ENCODE measurements around the gene ZNF844. TPM values are rescaled to one million over a fixed set of nuclear protein-coding genes. Genes with fewer than 3 reads are reported as not detected.

ZNF844 gene
- 1 to 10 TPM; 4.7 to 9.7 TPM for total RNA-seq
- total RNA-seq: 3.2 to 3.5 reads per million in 2 donors

DNA sequence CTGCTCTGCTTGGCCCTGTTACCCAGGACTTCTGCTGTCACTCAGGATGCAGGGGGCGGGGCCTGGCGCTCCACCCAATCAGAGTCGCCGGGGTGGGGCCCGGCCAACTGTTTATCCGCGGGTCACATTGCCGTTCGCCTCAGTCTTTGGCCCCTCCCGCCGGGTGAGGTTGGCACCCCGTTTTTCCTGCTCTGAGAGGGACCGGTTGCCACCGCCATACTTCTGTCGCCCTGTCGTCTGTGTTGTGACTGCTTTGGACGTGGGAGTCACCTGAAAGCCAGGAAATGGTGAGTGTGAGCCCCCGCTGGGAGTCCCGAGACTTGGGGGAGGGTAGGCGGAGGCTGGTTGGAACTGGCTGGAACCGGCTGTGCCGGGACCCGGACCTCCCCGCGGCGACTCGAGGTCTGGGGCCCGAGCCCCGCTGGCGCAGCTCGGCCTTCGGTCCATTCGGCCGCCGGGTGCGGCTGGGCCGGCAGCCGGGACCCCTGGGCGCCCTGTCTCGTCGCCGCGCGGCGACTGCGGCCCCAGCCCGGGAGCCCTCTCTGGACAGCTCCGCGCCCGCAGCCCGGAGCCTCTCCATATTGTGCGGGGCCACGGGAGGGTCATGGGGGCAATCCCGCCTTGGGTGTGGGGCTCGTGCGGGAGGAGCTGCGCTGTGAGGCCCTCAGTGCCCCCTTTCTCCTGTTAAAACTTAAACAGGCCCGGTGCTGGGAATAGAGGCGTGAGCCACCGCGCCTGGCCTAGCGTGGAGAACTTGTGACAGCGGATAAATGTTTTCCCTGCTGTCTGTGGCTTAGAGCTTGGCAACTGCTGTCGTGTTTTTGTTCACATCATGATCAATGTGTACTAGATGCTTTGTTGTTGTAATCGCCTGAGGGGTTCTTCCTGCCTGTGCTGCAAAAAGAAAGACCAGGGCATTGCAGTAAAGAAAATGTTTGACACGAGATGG, at the start of gene ZNF844:
TSS of gene ZNF844 (plus strand) at position 142 of the 949 bp plus-strand sequence. CDS start at position 285, 143 bp downstream.
- H3K4me3 Mint-ChIP-seq: peak within 1 kb of the TSS; percentile 87
- no peak within 1 kb of the TSS for H3K27ac Mint-ChIP-seq
- H3K27me3 Mint-ChIP-seq: no peaks in the 10 kb centered on the region
- H3K36me3 Mint-ChIP-seq (ENCODE audit: low read depth): peaks cover 2% of the 10 kb centered on the region
- H3K4me1 Mint-ChIP-seq: no peaks in the 10 kb centered on the region
- ATAC-seq: peak; percentile 92
- peak; percentile 22 to 49 (median 29) for DNase-seq
- no peaks in the 10 kb centered on the region for H3K9me3 ChIP-seq (ENCODE audit: control insufficient read depth, low read length, poor library complexity, severe bottlenecking)

DNA sequence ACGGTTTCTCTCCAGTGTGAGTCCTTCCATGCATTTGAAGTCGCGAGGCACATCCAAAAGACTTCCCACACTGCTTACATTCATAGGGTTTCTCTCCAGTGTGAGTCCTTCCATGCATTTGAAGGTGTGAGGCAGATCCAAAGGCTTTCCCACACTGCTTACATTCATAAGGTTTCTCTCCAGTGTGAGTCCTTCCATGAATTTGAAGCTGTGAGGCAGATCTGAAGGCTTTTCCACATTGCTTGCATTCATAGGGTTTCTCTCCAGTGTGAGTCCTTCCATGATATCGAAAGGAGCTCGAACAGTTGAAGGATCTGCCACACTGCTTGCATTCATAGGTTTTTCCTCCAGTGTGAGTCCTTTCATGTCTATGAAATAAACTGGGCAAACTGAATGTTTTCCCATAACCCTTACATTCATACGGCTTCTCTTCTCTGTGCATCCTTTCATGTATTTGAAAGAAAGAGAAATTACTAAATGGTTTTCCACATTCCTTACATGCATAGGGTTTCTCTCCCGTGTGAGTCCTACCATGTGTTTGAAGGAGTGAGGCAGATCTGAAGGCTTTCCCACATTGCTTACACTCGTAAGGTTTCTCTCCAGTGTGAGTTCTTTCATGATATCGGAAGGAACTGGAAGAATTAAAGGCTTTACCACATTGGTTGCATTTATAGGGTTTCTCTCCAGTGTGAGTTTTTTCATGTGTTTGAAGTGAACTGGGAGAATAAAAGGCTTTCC, 49.3 kb upstream of the ZNF844 start:
- Mint-ChIP-seq H3K4me1 (no peaks in the 10 kb centered on the region), H3K36me3 (ENCODE audit: low read depth) (peaks cover 8% of the 10 kb centered on the region), H3K4me3 (no peak overlapping the region), H3K27ac (no peak overlapping the region), H3K27me3 (no peaks in the 10 kb centered on the region)
- ATAC-seq (no peak), DNase-seq (no peak)
- peaks cover 33% of the 10 kb centered on the region for H3K9me3 ChIP-seq (ENCODE audit: control insufficient read depth, low read length, poor library complexity, severe bottlenecking)

DNA sequence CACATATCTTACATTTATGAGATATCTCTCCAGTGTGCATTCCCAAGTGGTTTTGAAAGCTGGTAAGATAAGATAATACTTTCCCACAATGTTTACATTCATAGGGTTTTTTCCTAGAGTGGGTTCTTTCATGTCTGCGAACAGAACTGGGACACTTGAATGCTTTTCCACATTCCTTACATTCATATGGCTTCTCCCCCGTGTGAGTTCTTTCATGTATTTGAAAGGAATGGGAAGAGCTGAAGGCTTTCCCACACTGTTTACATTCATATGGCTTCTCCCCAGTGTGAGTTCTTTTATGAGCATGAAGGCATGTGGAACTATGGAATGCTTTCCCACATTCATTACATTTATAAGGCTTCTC, 48.8 kb upstream of the ZNF844 start:
- ATAC-seq (no peak), DNase-seq (no peak)
- H3K27ac Mint-ChIP-seq: no peak overlapping the region
- H3K9me3 ChIP-seq (ENCODE audit: control insufficient read depth, low read length, poor library complexity, severe bottlenecking): peaks cover 33% of the 10 kb centered on the region
- H3K36me3 Mint-ChIP-seq (ENCODE audit: low read depth): peaks cover 7% of the 10 kb centered on the region
- no peaks in the 10 kb centered on the region for H3K4me1 Mint-ChIP-seq
- H3K27me3 Mint-ChIP-seq: no peaks in the 10 kb centered on the region
- no peak overlapping the region for H3K4me3 Mint-ChIP-seq

DNA sequence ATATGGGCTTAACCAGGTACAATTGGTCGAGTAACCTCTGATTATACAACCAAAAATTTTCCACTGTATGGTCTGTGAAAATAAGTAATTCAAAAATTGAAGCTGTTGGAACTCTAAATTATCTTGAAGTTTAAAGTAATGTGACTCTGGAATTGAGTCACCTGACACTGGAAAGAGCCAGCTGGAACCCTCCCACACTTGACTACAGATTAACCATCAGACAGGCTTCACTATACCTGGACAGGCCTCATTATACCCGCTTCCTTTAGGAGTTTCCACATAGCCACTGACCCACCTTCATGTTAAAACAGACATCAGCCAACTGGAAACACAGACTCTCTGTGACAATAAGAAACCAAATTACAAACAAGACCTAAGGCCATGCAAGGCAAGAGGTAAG, 30.3 kb upstream of the ZNF844 start:
- H3K27me3 Mint-ChIP-seq: no peaks in the 10 kb centered on the region
- H3K4me1 Mint-ChIP-seq: no peaks in the 10 kb centered on the region
- H3K9me3 ChIP-seq (ENCODE audit: control insufficient read depth, low read length, poor library complexity, severe bottlenecking): peaks cover 4% of the 10 kb centered on the region
- peak overlapping the region; percentile 10 for H3K4me3 Mint-ChIP-seq
- no peak overlapping the region for H3K27ac Mint-ChIP-seq
- no peaks in the 10 kb centered on the region for H3K36me3 Mint-ChIP-seq (ENCODE audit: low read depth)
- ATAC-seq (no peak), DNase-seq (no peak)

DNA sequence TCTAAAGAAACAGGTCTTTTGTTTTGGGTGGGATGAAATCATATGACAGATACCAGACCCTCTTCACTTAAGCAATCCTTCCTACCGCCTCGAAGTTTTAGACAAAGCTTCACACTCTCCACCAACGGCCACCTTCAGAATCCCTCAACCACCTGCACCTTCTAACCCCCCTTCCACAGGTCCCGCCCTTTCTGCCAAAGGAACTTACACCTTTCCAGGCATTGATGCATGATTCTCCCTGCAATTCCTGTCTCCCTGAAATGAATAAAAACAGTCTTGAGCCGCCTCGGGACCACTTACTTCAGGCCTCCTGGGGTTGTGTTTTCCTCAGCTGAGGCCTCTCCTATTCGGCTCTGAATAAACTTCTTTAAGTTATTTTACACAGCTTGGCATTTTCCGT, 29.9 kb upstream of the ZNF844 start:
- H3K9me3 ChIP-seq (ENCODE audit: control insufficient read depth, low read length, poor library complexity, severe bottlenecking): peaks cover 4% of the 10 kb centered on the region
- H3K36me3 Mint-ChIP-seq (ENCODE audit: low read depth): no peaks in the 10 kb centered on the region
- peak overlapping the region; percentile 8 for H3K27ac Mint-ChIP-seq
- no peaks in the 10 kb centered on the region for H3K4me1 Mint-ChIP-seq
- ATAC-seq (no peak), DNase-seq (no peak)
- peak overlapping the region; percentile 10 for H3K4me3 Mint-ChIP-seq
- H3K27me3 Mint-ChIP-seq: no peaks in the 10 kb centered on the region

DNA sequence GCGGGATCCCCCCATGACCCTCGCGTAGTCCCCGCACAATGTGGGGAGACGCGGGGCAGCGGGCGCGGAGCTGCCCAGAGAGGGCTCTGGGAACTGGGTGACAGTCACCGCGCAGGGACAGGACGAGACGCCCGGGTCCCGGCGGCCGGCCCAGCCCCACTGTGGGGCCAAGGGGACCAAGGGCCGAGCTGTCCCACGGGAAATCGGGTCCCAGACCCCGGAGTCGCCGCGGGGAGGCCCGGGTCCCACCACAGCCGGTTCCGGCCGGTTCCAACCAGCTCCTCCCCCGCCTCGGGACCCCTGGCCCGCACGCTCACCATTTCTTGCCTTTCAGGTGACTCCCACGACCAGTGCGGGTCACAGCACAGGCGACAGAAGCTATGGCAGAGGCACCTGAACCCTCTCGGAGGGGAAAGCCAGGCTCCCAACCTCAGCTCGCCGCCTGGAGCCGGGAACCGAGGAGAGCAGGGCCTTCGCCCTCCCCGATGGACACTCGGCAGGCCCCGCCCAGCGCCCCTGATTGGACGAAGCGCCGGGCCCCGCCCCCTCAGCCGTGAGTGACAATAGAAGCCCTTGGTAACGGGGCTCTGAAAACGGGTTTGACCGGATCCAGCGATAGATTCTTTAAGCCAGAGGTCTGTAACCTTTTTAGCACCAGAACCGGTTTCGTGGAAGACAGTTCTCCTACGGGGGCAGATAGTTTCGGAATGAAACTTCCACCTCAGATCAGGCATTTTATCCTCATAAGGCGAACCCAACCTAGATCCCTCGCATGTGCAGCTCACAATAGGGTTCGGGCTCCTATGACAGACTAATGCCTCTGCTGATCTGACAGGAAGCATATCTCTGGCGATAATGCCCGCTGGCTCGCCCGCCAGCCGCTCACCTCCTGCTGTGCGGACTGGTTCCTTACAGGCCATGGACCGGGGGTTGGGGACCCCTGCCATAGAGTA, 29.0 kb upstream of the ZNF844 start, which contains the start of gene ZNF433:
TSS of gene ZNF433 (minus strand) at position 460 of the 953 bp plus-strand sequence. CDS start at position 320, 140 bp downstream.
- DNase-seq (peak; percentile 23 to 32 (median 25)), ATAC-seq (peak; percentile 87)
- Mint-ChIP-seq H3K4me3 (peak within 1 kb of the TSS; percentile 78), H3K4me1 (no peaks in the 10 kb centered on the region), H3K27ac (peak within 1 kb of the TSS; percentile 54), H3K27me3 (no peaks in the 10 kb centered on the region), H3K36me3 (ENCODE audit: low read depth) (no peaks in the 10 kb centered on the region)
- peaks cover 4% of the 10 kb centered on the region for H3K9me3 ChIP-seq (ENCODE audit: control insufficient read depth, low read length, poor library complexity, severe bottlenecking)

DNA sequence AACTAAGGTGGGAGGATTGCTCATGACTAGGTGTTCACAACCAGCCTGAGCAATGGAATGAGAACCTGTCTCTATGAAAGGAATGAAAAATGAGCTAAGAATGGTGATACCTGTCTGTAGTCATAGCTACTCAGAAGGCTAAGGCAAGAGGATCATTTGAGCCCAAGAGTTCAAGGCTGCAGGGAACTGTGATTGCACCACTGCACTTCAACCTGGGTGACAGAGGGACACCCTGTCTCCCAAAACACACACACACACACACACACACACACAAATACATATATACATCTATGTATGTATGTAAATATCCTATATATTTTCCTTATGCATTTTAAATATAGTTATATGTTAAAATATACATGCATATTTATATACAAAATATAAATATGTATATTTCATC, 21.6 kb upstream of the ZNF844 start:
- no peak overlapping the region for H3K27ac Mint-ChIP-seq
- DNase-seq: no peak
- H3K27me3 Mint-ChIP-seq: no peaks in the 10 kb centered on the region
- H3K9me3 ChIP-seq (ENCODE audit: control insufficient read depth, low read length, poor library complexity, severe bottlenecking): peaks cover 16% of the 10 kb centered on the region
- peaks cover 4% of the 10 kb centered on the region for H3K36me3 Mint-ChIP-seq (ENCODE audit: low read depth)
- H3K4me1 Mint-ChIP-seq: no peaks in the 10 kb centered on the region
- no peak overlapping the region for H3K4me3 Mint-ChIP-seq
- ATAC-seq: no peak

DNA sequence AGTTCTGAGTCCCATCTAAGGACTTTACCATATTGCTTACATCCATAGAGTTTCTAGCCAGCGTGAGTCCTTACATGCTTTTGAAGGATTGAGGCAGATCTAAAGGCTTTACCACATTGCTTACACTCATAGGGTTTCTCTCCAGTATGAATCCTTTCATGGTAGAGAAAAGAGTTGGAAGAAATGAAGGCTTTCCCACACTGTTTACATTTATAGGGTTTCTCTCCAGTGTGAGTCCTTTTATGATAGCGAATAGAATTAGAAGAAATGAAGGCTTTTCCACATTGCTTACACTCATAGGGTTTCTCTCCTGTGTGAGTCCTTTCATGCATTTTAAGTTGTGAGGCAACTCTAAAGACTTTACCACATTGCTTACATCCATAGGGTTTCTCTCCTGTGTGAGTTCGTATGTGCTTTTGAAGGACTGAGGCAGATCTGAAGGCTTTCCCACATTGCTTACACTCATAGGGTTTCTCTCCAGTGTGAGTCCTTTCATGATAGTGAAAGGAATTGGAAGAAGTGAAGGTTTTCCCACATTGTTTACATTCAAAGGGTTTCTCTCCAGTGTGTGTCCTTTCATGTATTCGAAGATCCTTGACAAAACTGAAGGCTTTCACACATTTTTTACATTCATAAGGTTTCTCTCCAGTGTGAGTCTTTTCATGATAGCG, 20.6 kb upstream of the ZNF844 start:
- peaks cover 16% of the 10 kb centered on the region for H3K9me3 ChIP-seq (ENCODE audit: control insufficient read depth, low read length, poor library complexity, severe bottlenecking)

DNA sequence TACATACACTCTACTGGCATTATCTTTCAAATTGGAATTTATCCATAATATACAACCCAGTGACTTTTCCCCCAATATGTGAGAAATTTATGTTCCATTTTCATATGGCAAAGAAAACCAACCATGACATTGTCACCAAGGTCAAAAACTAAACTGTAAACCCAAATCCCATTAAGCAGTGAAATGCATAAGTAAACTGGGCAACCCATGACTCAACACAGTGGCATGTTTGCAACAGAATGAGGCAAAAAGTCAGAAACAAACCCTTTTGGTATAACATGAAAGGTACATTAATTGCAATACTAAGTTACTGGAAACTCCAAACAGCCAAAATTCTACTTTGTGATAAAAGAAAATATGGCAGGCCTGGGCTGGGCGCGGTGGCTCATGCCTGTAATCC, 16.7 kb upstream of the ZNF844 start:
- H3K4me3 Mint-ChIP-seq: no peak overlapping the region
- DNase-seq: no peak
- H3K27me3 Mint-ChIP-seq: peaks cover 7% of the 10 kb centered on the region
- peaks cover 16% of the 10 kb centered on the region for H3K9me3 ChIP-seq (ENCODE audit: control insufficient read depth, low read length, poor library complexity, severe bottlenecking)
- H3K4me1 Mint-ChIP-seq: peaks cover 7% of the 10 kb centered on the region
- ATAC-seq: no peak
- no peak overlapping the region for H3K27ac Mint-ChIP-seq
- peaks cover 4% of the 10 kb centered on the region for H3K36me3 Mint-ChIP-seq (ENCODE audit: low read depth)

More for the DNA sequence above, 20.6 kb upstream of the ZNF844 start:
- no peak for DNase-seq
- Mint-ChIP-seq H3K36me3 (ENCODE audit: low read depth) (peaks cover 4% of the 10 kb centered on the region), H3K27ac (no peak overlapping the region), H3K27me3 (no peaks in the 10 kb centered on the region), H3K4me1 (no peaks in the 10 kb centered on the region), H3K4me3 (no peak overlapping the region)
- no peak for ATAC-seq

DNA sequence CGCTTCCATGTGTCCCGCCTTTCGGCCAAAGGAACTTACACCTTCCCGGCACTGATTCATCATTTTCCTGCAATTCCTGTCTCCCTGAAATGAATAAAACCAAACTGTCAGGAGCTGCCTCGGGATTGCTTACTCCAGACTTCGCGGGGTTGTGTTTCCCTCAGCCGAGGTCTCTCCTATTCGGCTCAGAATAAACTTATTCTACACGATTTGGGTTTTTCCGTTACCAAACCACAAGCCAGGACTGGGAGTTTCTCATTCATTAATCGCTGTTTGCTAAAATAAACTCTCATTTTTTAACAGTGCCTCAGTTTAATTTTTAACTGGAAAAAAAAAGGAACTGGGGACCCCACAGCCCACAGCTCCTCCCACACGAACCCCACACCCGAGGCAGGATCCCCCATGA, 12.4 kb upstream of the ZNF844 start:
- Mint-ChIP-seq H3K27ac (peak overlapping the region; percentile 37), H3K36me3 (ENCODE audit: low read depth) (peaks cover 2% of the 10 kb centered on the region), H3K27me3 (peaks cover 28% of the 10 kb centered on the region), H3K4me3 (peak overlapping the region; percentile 84), H3K4me1 (peaks cover 13% of the 10 kb centered on the region)
- no peaks in the 10 kb centered on the region for H3K9me3 ChIP-seq (ENCODE audit: control insufficient read depth, low read length, poor library complexity, severe bottlenecking)
- ATAC-seq (peak; percentile 54), DNase-seq (no peak)

DNA sequence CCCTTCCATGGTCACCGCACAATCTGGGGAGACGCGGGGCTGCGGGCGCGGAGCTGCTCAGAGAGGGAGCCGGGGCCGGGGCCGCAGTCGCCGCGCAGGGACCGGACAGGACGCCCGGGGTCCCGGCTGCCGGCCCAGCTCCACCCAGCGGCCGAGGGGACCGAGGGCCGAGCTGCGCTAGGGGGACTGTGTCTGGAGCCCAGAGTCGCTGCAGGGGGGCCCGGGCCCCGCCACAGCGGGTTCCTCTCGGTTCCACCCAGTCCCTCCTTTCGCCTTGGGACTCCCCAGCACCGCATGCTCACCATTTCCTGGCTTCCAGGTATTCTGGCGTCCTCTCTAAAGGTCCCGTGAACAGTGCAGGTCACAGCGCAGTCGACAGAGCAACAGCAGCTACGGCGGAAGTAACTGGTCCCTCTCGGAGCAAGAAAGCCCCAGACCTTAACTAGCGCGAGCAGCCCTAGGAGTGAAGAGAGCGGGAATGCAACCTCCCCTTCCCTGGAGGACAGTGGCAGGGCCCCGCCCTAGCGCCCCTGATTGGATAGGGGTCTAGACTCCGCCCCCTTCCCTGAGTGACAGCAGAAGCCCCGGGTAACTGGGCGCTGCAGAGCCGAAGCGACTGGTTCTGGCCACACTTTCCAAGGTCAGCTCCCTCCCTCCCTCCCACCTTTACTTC, 11.9 kb upstream of the ZNF844 start, which contains the start of gene ZNF878:
TSS of gene ZNF878 (minus strand) at position 465 of the 673 bp plus-strand sequence. CDS start at position 305, 160 bp downstream.
- Mint-ChIP-seq H3K4me3 (peak within 1 kb of the TSS; percentile 86), H3K27me3 (peaks cover 28% of the 10 kb centered on the region), H3K27ac (peak within 1 kb of the TSS; percentile 37), H3K36me3 (ENCODE audit: low read depth) (peaks cover 2% of the 10 kb centered on the region), H3K4me1 (peaks cover 13% of the 10 kb centered on the region)
- ATAC-seq: peak; percentile 84
- peak in 2 of 3 donors; percentile 5 to 11 for DNase-seq
- no peaks in the 10 kb centered on the region for H3K9me3 ChIP-seq (ENCODE audit: control insufficient read depth, low read length, poor library complexity, severe bottlenecking)
